Glomerular visceral epithelial cell (primary cell): ENCODE measurements around the gene ANO1.

Source experiments
- DNase-seq: peaks from one replicate; pipeline ENCODE4 v3.0.0-alpha.2; 2016; ENCODE audit errors: extremely low spot score

ANO1 gene

DNA sequence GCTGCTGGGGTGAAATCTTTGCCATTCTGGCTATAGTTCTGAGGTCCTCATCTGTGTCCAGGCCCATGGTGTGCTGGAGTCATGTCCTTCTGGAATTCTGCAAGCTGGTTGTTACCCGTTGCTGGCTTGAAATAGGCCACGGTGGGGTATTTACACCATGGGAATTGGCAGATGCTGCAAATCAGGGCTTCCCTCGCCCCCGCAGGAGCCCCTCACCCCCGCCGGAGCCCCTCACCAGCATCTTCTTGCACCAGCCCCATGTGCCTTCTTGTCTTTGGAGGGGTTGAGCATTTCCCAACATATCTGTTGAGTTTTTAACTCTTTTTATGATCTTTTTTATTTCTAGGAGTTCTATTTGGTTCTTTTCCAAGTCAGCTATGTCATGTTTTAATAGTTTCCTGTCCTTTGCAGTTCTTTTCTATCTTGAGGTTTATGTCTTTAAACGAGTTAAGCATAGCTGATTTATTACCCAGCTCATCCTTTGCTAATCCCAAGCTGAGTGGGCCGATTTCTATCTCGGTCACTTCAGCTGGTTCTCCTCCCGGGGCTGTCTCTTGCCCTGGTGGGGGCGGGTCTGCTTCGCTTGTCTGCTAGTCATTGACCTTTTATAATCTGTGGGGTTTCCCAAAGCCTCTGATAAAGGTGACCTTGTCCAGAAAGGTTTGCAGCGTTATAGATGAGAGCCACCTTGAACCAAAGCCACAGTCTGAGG lies 17.6 kb downstream of the ANO1 start:
- no peak for DNase-seq

DNA sequence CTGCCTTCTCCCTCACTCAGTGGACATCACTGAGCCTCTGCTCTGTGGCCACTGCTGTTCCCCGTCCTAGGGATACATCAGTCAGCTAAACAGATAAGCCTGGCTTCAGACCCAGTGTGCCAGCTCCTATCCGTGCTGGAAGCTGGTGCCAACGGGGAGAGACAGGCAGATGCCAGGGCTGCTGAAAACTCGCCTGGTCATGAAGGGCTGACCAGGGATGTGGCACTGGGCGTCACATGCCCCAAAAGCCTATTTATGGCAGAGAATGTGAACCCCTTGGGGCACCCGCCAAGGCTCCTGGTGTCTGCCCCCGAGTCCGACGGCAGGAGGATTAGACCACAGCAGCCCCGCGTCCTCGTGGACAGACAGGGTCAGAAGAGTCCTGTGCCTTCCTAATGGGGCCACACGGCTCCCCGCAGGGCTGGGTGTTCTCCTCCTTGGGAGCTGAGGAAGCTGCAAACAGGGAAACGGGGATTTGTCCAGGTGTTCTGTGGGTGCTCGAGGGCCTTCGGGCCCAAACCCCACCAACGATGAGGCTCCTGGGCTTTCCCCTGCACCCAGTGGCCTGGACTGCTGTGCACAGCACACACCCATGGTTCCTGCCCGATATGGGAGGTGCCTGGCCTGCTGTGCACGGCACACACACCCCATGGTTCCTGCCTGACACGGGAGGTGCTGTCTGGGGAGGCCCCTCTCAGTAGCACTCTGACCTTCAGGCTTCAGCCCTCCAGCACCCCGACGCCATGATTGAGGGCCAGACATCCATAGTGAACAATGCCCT lies 19.9 kb downstream of the ANO1 start:
- DNase-seq: no peak

DNA sequence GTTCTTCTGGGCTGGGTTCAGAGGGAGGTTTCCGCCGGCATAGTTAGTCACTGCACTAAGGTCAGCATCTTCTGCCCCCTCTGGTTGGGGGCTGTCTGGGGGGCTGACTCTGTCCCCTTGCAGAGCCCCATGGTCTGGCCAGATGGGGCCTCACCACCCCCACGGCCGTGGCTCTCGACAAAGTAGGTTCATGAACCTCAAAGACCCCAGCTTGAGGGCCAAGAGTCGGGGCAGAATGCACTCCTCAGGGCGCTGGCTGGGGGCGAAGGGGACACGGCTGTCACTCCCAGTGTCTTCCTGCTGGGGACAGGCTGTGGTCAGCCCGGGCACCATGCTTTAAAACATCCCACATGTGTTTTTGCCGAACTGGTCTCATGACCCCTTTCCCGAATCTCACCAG lies 20.8 kb downstream of the ANO1 start:
- no peak for DNase-seq

DNA sequence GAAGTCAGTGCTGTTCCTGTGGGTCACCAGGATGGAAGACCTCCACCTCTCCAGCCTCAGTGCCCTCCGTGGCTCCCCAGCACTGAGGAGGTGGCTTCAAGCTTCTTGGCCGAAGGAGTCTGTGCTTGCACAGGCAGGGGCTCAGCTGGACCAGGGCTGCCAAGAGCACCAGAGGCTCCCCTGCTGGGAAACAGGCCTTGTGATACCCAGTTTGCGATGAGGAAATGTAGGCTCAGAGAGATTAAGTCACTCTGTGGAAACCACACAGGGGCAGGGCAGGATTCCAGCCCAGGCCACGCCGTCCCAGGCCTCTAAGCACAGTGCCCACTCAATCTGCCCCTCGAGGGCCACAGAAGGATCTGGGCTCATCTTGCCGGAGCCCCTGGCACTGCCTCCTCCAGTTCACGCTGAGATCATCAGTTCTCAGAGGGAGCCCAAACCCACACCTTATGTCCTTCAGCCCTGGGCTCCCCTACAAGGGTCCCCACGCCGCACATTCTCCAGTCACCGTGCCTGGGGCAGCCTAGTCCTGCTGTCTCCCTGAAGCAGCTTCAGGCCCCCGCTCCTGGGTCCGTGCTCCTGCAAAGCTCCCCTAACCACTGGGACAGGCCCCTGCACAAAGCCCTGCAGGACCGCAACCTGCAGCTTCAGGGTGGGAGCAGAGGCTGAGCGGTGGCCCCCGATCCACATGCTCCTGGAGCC lies 21.6 kb downstream of the ANO1 start:
- DNase-seq: no peak

DNA sequence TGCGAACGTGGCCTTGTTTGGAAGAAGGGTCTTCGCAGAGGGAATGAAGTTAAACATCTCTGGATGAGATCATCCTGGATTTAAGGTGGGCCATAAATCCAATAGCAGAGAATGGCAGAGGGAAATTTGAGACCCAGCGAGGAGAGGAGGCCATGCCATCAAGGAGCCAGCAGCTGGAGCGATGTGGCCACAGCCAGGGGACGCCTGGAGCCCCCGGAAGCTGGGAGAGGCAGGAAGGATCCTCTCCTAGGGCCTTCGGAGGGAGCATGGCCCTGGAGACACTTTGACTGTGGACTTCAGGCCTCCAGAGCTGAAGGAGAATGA lies 22.1 kb downstream of the ANO1 start:
- DNase-seq: no peak

DNA sequence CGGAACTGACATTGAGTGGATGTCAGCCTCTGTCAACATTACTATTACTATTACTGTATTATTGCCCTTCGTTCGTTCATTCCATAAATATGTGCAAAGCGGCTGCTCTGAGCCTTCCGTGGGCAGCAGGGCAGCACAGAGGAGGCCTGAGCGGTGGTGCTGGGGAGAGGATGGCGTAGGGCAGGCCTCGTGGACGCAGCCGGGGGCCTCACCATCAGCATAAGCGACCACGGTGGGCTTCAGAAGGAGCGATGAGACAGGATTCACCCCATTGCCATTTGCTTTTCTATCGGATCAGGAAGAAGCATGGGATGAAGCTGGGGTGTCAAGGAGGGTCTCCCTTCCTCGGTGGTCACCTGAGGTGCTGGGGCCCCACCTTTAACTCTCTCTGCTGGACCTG lies 22.7 kb downstream of the ANO1 start:
- DNase-seq: no peak

DNA sequence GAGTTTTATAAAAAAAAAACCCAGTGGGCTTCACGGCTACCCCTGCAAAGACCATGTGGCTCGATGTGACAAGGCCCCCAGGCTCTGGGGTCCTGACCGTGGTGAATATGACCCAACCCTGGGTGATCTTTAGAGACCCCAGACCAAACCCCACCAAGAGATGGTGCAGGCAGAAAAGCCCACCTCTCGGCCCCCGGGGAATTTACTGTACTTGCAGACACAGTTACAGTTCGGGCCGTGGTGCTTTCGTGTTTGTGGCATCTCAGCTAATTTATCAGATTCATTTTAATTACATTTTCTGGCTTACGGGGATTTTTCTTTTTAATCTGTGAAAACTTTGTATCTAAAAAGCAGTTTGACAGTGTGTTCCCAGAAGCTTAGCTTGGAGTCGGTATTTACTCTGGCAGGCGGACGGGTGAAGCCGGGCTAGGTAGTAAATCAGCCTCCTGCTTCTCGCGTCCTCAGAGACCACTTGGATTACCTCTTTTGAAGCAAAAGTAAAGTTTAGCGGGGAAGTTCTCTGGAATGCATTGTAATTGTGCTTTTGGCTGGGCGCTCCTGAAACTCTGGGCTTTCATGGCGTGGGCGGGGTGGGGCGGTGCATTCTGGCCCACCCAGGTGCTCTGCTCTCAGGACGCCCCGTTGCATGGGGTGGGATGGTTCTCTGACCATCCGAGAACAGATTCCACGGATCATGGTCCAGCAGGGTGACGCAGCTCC lies 25.3 kb downstream of the ANO1 start:
- no peak for DNase-seq

DNA sequence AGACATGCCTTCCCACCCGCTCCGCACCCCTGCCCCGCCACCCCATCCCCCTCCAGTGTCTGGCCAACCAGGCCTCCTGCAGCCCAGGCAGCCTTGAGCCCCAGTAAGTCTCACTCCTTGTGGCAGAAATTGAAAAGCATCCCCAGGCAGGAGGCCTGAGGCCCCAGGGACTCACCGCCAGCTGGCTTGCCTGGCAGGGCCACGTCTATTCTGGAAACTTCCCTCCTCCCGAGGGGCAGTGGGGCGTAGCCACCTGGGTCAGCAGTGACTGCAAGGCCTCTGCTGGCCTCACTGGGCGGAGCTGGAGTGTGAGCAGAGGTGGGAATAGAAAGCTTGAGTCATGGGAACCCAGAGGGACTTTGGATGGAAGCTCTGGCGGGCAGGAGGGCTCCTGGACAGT lies 26.3 kb downstream of the ANO1 start:
- DNase-seq: peak; percentile 18

DNA sequence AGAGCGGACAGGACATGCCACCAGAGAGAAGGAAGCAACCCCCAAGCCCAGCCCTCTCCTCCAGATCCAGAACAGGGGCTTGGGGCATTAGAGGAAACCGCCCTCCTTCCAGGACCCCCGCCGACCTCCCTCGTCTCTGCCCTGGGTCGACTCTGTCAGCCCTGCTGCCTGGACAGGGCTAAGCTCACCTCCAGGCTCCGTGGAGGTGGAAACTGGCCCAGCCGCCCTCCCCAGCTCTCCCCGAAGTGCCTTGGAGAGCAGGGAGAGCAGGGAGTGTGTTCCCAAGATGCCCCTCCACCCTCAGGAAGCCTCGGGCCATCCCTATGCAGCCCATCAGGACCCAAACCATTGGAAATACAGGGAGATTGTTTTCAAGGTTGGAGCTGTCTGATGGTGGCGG lies 26.8 kb downstream of the ANO1 start:
- DNase-seq: no peak

DNA sequence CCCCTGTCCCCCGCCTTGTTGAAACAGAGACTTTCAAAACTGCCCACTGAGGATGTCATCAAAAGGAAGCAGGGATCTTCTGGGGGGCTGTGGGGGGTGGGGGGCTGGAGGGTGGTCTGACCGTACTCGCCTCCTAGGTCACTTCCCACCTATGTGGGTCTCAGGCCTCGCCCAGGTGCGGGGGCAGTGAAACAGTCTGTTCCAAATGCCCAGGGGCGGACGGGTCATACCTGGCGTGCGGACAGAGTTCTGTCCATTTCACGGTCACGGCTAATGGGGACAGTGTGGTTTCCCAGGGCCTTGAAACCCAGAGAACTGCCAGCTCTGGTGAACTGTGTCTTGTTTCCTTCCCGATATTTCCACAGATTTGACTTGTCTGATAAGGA lies 27.2 kb downstream of the ANO1 start:
- DNase-seq: no peak

DNA sequence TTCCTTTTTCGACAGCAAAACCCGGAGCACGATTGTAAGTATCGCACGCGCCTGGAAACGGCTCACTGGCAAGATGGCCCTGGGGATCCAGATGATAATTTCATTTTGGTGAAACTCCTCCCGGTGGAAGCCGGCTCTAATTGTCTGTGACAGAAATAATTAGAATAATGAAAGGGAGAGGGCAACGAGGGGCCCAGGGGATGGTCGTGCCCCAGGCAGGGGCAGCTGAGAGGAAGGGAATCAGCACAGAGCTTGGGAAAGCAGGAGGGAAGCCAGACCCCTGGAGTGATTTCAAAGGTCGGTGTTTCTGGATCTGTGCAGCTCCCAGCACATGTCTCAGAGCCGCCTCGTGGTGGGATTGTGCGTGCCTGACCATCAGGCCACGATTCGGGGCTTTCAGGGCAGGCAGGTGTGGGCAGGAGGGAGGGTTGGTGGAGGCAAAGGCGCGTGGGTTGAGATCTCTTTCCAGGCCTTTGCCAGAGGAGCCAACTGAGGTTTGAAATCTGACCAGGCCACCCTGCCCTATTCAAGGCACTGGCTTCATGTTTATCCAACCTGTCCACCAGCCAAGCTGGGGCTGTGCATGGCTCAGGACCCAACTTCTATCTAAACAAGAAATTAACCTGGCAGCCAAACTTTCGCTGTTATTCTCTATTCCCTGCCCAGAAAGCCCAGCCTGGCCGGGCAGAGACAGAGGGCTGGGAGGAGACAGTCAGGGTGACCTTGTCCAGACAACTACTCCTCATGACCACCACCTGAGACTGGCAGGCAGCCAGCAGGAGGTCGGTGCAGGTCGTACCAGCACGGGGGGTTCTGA lies 27.8 kb downstream of the ANO1 start:
- DNase-seq: no peak

DNA sequence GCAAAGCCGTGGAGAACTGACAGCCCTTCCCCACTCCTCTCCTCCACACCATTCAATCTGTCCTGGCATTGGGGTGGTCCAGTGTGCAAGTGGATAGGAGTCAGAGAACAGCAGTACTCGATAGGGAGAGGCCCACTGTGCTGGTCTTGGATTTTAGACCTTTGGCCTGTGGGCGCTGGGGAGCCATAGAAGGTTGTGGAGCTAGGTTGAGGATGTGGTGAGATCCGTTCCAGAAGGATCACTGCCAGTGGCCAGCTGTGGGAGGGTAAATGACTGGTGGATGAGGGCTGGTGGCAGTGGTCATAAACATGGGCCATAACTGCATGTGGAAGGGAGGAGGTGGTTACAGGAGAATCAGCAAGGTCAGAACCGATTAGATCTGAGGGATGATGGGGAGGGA lies 28.6 kb downstream of the ANO1 start:
- no peak for DNase-seq

DNA sequence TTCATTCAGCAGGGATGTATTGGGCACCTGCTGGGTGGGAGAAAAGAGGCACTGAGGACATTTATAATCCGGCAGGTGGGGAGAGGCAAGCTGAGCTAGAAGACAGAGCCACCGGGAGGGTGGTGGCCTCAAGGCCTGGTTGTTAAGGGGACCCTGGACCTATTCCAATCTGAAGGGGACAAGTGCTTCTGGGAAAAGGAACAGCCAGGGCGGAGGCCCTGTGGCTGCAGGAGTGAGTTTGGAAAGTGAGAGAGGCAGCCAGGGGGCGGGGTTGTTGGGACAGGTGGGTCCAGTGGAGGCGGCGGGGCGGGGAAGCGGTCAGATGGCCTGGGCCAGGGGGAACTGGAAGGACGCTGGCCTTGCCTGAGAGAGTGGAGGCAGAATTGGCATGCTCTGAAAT lies 29.1 kb downstream of the ANO1 start:
- no peak for DNase-seq

DNA sequence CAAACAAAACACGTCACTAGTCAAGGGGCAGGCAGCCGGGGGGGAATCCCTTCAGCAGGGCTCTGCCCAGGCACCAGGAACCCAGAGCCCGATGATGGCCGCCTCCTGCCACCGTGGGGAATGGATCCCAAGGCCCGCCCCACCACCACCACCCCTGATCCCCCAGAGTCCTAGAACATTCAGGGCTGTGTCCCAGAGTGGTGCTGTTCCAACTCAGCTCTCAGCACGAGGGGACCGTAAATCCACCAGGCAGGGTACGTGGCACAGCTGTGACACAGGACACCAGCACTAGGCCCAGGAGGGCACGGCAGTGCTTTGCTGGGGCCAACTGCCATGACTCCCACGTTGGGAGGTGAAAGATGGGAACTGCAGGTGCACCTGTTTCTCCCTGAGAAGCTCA lies 29.6 kb downstream of the ANO1 start:
- DNase-seq: no peak

DNA sequence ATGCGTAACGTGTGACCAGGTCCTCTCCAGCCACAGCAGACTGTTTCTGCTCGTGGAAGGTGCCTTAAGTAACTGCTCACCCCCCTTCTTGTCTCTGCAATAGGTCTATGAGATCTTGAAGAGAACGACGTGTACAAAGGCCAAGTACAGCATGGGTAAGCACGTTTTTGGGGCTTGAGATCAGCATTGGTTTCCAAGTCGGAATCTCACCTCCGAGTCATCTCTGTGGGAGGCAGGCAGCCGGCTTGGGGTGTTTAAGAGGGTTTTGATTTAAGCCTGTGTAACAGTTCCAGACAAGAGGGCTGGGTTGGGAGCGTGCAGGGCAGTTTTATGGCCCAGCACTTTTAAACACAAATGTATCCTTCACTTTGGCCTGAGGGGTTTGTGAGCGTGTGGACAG lies 30.1 kb downstream of the ANO1 start:
- no peak for DNase-seq

DNA sequence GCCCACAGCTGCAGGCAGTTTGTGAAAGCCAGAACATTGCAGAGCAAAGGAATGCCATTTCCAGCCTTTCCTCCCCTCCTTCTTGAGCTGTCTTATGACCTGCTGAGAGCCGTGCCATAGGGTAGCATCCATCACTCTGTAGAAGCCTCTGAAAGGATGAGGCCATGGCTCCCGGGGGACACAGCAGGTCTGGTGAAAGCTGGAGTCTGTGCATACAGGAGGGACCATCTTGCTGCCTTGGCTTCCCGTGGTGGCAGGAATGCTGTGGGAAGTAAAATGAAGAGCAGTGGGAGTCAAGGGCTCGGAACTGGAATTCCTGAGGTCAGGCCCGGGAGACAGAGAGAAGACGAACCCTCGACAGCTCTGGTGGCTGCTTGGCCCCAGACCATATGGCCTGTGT lies 30.9 kb downstream of the ANO1 start:
- DNase-seq: no peak

DNA sequence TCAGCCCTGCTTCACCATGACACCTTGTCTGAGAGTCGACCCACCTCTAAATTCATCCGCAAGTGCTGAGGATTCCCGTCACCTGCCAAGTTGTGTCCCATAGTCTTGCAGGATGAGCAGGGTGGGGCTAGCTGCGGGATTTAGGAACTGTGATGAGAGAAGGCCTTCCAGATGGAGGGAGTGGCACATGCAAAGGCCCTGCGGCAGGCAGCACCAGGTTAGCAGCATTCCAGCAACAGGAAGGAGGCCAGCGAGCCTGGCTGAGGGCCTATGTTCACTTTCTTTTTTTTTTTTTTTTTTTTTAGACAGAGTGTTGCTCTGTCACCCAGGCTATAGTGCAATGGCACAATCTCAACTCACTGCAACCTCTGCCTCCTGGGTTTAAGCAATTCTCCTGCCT lies 31.8 kb downstream of the ANO1 start:
- no peak for DNase-seq

DNA sequence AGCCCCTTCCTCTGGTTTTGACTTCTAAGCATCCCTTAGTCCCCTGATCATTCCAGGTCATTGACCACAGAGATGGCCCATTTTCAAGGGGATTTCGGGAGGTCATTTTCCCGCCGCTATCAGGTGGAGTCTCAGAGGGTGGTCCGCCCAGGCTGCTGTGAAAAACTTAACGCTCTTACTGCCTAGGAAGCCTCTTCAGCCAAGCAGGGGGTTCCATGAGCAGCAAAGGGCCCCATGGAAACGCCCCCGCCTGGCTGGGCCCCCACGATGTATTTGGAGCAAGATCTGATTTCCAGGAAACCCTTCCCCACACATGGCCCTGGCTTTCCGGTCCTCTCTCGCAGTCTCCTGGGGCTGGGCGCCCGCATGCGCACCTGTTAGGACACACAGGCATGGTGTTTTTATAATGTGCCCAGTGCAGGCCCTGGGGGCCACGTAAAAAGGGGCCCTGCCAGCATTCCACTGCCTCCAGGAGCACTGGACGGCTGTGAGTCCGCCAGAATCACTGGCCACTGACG lies 32.5 kb downstream of the ANO1 start:
- DNase-seq: no peak

DNA sequence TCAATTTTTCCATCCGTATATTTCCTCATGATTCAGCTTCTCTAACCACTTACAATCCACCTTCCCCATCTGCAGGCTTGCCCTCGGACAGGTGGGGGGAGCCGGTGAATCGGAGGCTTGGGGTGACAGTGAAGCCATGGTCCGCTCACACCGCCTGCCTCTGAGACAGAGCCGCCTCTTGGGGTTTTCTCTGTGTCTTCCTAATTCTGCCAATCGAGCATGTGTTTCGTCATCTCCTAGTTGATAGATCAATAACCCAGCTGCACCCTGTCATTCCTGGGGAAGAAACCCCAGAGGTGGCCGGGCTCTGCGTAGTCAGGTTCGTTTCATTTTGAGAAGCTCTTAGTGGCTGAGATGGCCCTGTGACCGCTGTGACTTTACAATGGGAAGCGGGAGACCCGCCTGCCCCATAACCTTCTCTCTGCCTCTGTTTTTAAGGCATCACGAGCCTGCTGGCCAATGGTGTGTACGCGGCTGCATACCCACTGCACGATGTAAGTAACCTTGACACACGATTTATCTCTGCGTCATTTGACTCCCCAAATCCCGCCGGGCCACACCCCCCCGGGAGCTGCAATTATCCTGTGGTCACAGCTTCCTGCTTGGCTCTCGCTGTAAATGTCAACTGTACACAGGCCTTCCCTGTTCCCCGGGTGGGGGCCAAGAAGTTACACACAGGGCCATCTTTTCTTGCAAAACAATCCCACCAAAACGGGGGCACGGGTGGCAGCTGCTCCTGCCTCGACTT lies 33.3 kb downstream of the ANO1 start:
- peak; percentile 26 for DNase-seq

DNA sequence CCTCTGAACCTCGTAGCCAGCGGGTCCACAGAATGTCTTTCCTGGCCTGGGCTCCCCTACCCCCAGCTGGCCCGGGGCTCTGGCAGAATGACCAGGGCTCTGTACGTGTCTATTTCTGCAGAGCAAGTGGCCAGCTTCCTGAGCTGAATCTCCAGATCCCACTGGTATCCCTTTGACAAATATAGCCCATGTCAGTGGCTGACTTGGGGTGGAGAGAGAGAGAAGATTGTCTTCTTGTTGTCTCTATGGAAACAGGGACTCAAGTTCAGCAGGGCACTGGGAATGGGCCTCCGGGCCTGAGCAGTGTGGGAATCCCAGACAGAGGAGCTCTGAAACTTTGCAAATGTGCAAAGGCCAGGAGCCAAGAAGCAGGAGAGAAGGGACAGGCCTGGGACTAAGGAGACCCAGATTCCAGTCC lies 33.9 kb downstream of the ANO1 start:
- no peak for DNase-seq

DNA sequence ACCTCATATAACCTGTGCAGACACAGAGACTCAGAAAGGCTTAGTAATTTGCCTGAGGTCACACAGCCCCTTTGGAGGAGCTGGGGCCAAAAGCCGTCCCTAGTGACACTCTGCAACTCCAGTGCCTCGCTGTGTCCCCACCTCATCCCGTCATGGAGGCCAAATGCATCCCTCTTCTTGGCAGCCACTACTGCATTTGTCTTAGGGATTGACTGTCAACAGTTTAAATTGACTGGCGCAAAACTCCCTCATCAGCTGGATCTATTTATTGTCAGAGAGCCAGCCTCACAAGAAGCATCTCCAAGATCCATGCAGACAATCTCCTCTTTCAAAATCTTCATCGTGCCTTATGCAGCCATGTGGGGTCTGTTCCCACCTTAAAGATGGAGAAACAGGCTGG lies 35.7 kb downstream of the ANO1 start:
- DNase-seq: no peak
